Left ventricle myocardium inferior (tissue), 1 donor: ENCODE results near the gene ACER3. TPM values are rescaled to one million over a fixed set of nuclear protein-coding genes. Genes with fewer than 3 reads are reported as not detected.
A peak's percentile ranks its signal among the peaks of the same experiment; 100 is the strongest.

Experiments used
- DNase-seq: peaks from one replicate; pipeline ENCODE4 v3.0.0-alpha.2; 2020
- H3K27ac ChIP-seq: fragments of 200-600 bp; replicated peaks from 2 replicates; pipeline ENCODE4 v1.8.0; 2021
- H3K27me3 ChIP-seq: fragments of 200-600 bp; 2 replicates; pipeline ENCODE4 v1.8.0; 2021; ENCODE audit warnings: low read depth
- H3K36me3 ChIP-seq: fragments of 200-600 bp; 2 replicates; pipeline ENCODE4 v1.8.0; 2021
- H3K4me1 ChIP-seq: fragments of 200-600 bp; 2 replicates; pipeline ENCODE4 v1.8.0; 2021
- H3K4me3 ChIP-seq: fragments of 200-600 bp; 2 replicates; pipeline ENCODE4 v1.8.0; 2021; ENCODE audit warnings: mild to moderate bottlenecking, moderate library complexity
- H3K9me3 ChIP-seq: fragments of 200-600 bp; replicated peaks from 2 replicates; pipeline ENCODE4 v1.8.0; 2021
- CTCF ChIP-seq: fragments of 200-600 bp; IDR thresholded peaks from 2 replicates; pipeline ENCODE4 v1.8.0; 2021; ENCODE audit warnings: antibody characterized with exemption, mild to moderate bottlenecking, borderline replicate concordance
- intact Hi-C: fragments of 100-400 bp; cut with micrococcal nuclease; formaldehyde crosslinking; loops from one replicate; pipeline ENCODE4 v1.11.0; 2022
- total RNA-seq: library from RNA; stranded (reverse); fragmentation: NEBNext Ultra II Directional; extraction: Animal tissue kit (Norgen Biotek cat#: 25700); gene quantifications from one replicate; pipeline ENCODE4 v1.2.1, GENCODE V29; 2021
- donor health status: DM: no; HTN: yes; CAD: no; lungs with severe emphysema.

ACER3 gene
- total RNA-seq, 1 donor from 2014 or later, result 8.5 TPM

DNA sequence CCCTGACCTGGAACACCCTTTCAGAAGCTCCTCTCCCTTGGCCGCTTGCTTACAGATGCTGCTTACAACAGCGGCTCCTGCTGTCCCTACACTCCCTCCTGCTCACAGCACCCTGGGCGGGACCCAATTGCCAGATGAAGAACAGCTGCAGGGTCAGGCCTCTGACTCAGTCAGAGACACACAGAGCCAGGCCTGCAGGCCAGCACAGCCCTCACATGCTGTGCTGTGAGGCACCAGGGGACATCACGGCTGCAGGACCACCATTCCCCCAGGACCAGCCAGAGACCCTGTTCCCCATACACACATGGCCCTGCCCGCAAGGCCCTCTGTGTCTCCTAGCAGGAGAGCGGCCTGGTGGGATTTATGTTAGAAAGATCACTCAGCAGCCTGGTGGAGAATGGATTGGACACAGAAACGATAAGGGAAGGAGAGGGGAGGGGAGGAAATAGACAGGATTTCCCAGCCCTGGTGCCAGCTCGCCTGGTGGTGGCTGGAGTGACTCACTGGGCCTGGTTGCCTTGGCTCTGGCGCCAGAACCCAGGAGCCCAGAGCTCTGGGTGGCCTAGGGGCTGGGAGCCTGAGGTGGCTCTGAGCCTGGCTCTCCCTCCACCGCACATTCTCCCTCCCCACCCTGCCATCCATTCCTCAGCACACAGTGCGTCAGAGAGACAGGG is 212.7 kb downstream of the ACER3 start:
- Histone ChIP-seq H3K27me3 (no peaks in the 10 kb centered on the region), H3K4me1 (peaks cover 32% of the 10 kb centered on the region), H3K36me3 (no peaks in the 10 kb centered on the region), H3K9me3 (peaks cover 7% of the 10 kb centered on the region), H3K27ac (peak overlapping the region; percentile 89), H3K4me3 (no peak overlapping the region)
- TF ChIP-seq CTCF, result peak; percentile 49
- intact Hi-C loops, result no loop called here
- peak; percentile 83 for DNase-seq

DNA sequence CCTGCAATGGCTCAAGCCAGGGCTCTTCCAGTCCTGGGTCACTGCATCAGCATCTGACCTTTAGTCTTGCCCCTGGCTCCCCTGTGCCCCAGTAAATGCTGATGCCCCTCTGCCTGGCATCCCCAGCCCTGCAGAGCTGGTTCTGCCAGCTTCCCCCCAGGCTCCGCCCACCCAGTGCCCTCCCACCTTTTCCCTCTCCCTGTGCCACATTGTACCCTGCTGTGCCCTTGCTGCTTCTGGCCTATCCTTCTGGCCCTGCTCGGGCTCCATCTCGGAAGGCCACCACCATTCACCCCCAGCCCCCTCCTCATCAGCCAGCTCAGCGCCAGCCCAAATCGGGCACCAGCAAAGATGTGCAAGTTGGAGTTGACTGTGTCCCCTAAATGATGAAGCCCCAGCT is 213.5 kb downstream of the ACER3 start:
- H3K9me3 ChIP-seq, result peaks cover 13% of the 10 kb centered on the region
- no peak for TF ChIP-seq CTCF
- intact Hi-C loops, result no loop called here
- H3K4me1 ChIP-seq, result peaks cover 32% of the 10 kb centered on the region
- no peak overlapping the region for H3K4me3 ChIP-seq
- H3K36me3 ChIP-seq, result no peaks in the 10 kb centered on the region
- H3K27me3 ChIP-seq, result no peaks in the 10 kb centered on the region
- peak overlapping the region; percentile 89 for H3K27ac ChIP-seq
- DNase-seq, result no peak

DNA sequence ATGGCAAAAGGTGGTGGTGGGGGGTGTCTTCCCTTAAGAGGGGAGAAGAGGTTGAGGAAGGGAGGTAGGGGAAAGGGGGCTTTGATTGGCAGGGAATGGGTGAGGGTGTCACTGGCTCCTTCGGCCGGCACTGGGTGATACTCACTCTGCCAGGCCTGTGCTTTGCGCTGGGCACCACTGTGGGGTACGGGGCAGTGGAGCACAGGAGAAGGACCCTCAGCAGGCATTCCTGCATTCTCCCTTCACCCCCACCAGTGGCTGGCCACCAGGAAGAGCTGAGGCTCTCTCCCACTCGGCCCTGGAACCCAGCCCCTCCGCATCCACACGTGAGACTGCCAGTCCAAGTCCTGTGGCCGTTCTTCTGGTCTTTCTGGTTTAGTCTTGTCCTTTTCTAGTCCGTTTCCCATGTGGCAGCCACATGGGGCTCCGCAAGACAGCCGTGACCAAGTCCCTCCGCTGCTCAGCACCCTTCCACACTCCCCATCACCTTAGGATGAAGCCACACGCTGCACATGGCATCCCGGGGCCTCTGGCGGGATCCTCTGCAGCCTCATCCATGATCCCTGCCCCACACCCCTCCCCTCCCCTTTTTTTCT is 214.0 kb downstream of the ACER3 start:
- no peaks in the 10 kb centered on the region for H3K27me3 ChIP-seq
- H3K27ac ChIP-seq, result peak overlapping the region; percentile 89
- peaks cover 13% of the 10 kb centered on the region for H3K9me3 ChIP-seq
- peaks cover 32% of the 10 kb centered on the region for H3K4me1 ChIP-seq
- H3K4me3 ChIP-seq, result no peak overlapping the region
- intact Hi-C loops, result no loop called here
- DNase-seq, result no peak
- H3K36me3 ChIP-seq, result no peaks in the 10 kb centered on the region
- TF ChIP-seq CTCF, result no peak

DNA sequence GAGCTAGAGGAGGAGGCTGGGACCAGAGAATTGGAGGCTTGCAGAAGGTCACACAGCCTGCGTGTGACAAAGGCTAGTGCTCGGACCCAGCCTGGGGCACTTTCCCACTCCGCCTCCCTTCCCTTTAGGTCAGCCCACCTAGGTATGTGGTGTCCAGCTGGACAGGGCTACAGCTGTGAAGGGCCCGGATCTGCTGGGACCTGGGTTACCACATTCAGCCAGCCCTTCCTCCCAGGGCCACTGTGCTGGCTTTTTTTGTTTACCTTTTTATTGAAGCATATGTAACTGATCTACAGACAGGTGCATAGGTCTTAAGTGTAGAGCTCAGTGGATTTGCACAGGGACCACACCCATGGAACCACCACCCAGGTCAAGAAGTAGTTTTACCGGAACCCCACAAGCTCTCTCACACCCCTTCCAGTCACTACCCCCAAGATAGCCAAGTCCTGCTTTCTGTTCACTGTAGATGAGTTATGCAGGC is 214.7 kb downstream of the ACER3 start:
- no peak for DNase-seq
- intact Hi-C loops, result no loop called here

More for the DNA sequence above, 214.7 kb downstream of the ACER3 start:
- TF ChIP-seq CTCF, result no peak
- H3K9me3 ChIP-seq, result peaks cover 13% of the 10 kb centered on the region
- H3K27ac ChIP-seq, result no peak overlapping the region
- no peak overlapping the region for H3K4me3 ChIP-seq
- no peaks in the 10 kb centered on the region for H3K27me3 ChIP-seq
- H3K36me3 ChIP-seq, result no peaks in the 10 kb centered on the region
- peaks cover 32% of the 10 kb centered on the region for H3K4me1 ChIP-seq

Other genes starting within 250 kb of the ACER3 start
- gene LRRC32, start 190.2 kb upstream of the ACER3 start, total RNA-seq, result 35.1 TPM
- gene TSKU, start 77.6 kb upstream of the ACER3 start, total RNA-seq, result 12.1 TPM
- not detected for gene B3GNT6, start 173.5 kb downstream of the ACER3 start, total RNA-seq
- 2.3 TPM for gene CAPN5, start 206.1 kb downstream of the ACER3 start, total RNA-seq
- gene OMP, start 241.9 kb downstream of the ACER3 start, total RNA-seq, result not detected